GM23338 (cell line): Measurements from ENCODE around the gene GAPVD1. TPM values are rescaled to one million over a fixed set of nuclear protein-coding genes. Genes with fewer than 3 reads are reported as not detected.

Experiments used
- ATAC-seq: fragments of 200-7000 bp; cut with Tn5 transposase; 3 replicates; pipeline ENCODE4 v1.9.1; 2020
- DNase-seq: peaks from one replicate; pipeline ENCODE4 v3.0.0-alpha.2; 2015; ENCODE audit warnings: low spot score
- H2AFZ ChIP-seq: fragments of 200-600 bp; sonication (generic); 2 replicates; pipeline ENCODE4 v1.8.0; 2016; ENCODE audit warnings: antibody characterized with exemption, mild to moderate bottlenecking, moderate library complexity
- H3F3A ChIP-seq: fragments of 200-600 bp; sonication (generic); replicated peaks from 2 replicates; pipeline ENCODE4 v1.8.0; 2017; ENCODE audit warnings: antibody characterized with exemption, mixed run types, low read depth
- H3K27ac ChIP-seq: fragments of 200-600 bp; sonication (generic); 2 replicates; pipeline ENCODE4 v1.6.1; 2016; ENCODE audit warnings: low read depth
- H3K27me3 ChIP-seq: fragments of 200-600 bp; sonication (generic); 2 replicates; pipeline ENCODE4 v1.8.0; 2016; ENCODE audit warnings: mild to moderate bottlenecking, mixed run types, moderate library complexity; ENCODE audit not compliant: insufficient read depth
- H3K36me3 ChIP-seq: fragments of 200-600 bp; sonication (generic); 2 replicates; pipeline ENCODE4 v1.8.0; 2016; ENCODE audit warnings: mild to moderate bottlenecking; ENCODE audit not compliant: insufficient read depth
- H3K4me1 ChIP-seq: fragments of 200-600 bp; sonication (generic); 2 replicates; pipeline ENCODE4 v1.8.0; 2016; ENCODE audit warnings: mild to moderate bottlenecking, moderate library complexity; ENCODE audit not compliant: insufficient read depth
- H3K4me2 ChIP-seq: fragments of 200-600 bp; sonication (generic); 2 replicates; pipeline ENCODE4 v1.7.1; 2017; ENCODE audit warnings: mixed run types
- H3K4me3 ChIP-seq: fragments of 200-600 bp; sonication (generic); 2 replicates; pipeline ENCODE4 v1.6.1; 2016; ENCODE audit warnings: mixed run types
- H3K79me2 ChIP-seq: fragments of 200-600 bp; sonication (generic); replicated peaks from 2 replicates; pipeline ENCODE4 v1.8.0; 2017; ENCODE audit warnings: mild to moderate bottlenecking; ENCODE audit not compliant: insufficient read depth
- H3K9me2 ChIP-seq: fragments of 200-600 bp; sonication (generic); 2 replicates; pipeline ENCODE4 v1.8.0; 2017; ENCODE audit not compliant: insufficient read depth
- H4K20me1 ChIP-seq: fragments of 200-600 bp; sonication (generic); replicated peaks from 2 replicates; pipeline ENCODE4 v1.8.0; 2017; ENCODE audit warnings: mild to moderate bottlenecking; ENCODE audit not compliant: insufficient read depth
- H3K27ac Mint-ChIP-seq: 2 replicates; pipeline ENCODE4 v1.8.0; 2020; ENCODE audit warnings: inconsistent platforms, mild to moderate bottlenecking, moderate library complexity, mixed read lengths
- H3K27me3 Mint-ChIP-seq: 3 replicates; pipeline ENCODE4 v1.8.0; 2022; ENCODE audit warnings: low read depth, mild to moderate bottlenecking, moderate library complexity, mixed read lengths, inconsistent platforms; ENCODE audit not compliant: insufficient read depth, poor library complexity
- H3K36me3 Mint-ChIP-seq: 3 replicates; pipeline ENCODE4 v1.8.0; 2021; ENCODE audit warnings: low read depth, mild to moderate bottlenecking, inconsistent platforms, moderate library complexity, mixed read lengths
- H3K4me1 Mint-ChIP-seq: 3 replicates; pipeline ENCODE4 v1.8.0; 2020; ENCODE audit warnings: mild to moderate bottlenecking, inconsistent platforms, mixed read lengths
- H3K4me3 Mint-ChIP-seq: 3 replicates; pipeline ENCODE4 v1.8.0; 2021; ENCODE audit warnings: moderate library complexity, mild to moderate bottlenecking, inconsistent platforms, mixed read lengths
- H3K9me3 Mint-ChIP-seq: 3 replicates; pipeline ENCODE4 v1.8.0; 2020; ENCODE audit warnings: moderate library complexity, mild to moderate bottlenecking, inconsistent platforms, mixed read lengths
- CREB1 ChIP-seq: fragments of 250-450 bp; sonication (Bioruptor Pico); IDR thresholded peaks from 2 replicates; pipeline ENCODE4 v1.5.0; 2020; ENCODE audit warnings: low read depth, mild to moderate bottlenecking, moderate library complexity
- ETS1 ChIP-seq: IDR thresholded peaks from 2 replicates; pipeline ENCODE4 v1.6.1; 2016; ENCODE audit warnings: antibody characterized with exemption
- EZH2 ChIP-seq: fragments of 200-600 bp; sonication (generic); IDR thresholded peaks from one replicate; pipeline ENCODE4 v1.8.0; 2017; ENCODE audit warnings: antibody characterized with exemption, mild to moderate bottlenecking, low read depth; ENCODE audit not compliant: unreplicated experiment
- EZH2phosphoT487 ChIP-seq: fragments of 200-600 bp; sonication (generic); IDR thresholded peaks from one replicate; pipeline ENCODE4 v1.8.1; 2018; ENCODE audit warnings: antibody characterized with exemption; ENCODE audit not compliant: unreplicated experiment
- JUNB ChIP-seq: IDR thresholded peaks from one replicate; pipeline ENCODE4 v1.6.1; 2016; ENCODE audit warnings: antibody characterized with exemption; ENCODE audit not compliant: unreplicated experiment
- NANOG ChIP-seq: IDR thresholded peaks from 2 replicates; pipeline ENCODE4 v1.6.1; 2016; ENCODE audit warnings: antibody characterized with exemption, borderline replicate concordance
- POLR2AphosphoS5 ChIP-seq: IDR thresholded peaks from 2 replicates; pipeline ENCODE4 v1.6.1; 2016; ENCODE audit warnings: antibody characterized with exemption, low read depth
- polyA plus RNA-seq: library from polyadenylated mRNA; unstranded; fragments of >200 nt; fragmentation: Nextera tagmentation; extraction: Ambion mirVana; gene quantifications from 2 replicates; pipeline ENCODE4 v1.2.1, GENCODE V29; 2016
- total RNA-seq: library from RNA; depleted of rRNA; stranded (reverse); fragments of >200 nt; shearing (Covaris generic); gene quantifications from 2 replicates; pipeline ENCODE4 v1.2.3, GENCODE V29; 2014
- TF ChIP-seq, protein P1 (sequence below): IDR thresholded peaks from one replicate; pipeline ENCODE4 v1.6.1; 2018; ENCODE audit warnings: antibody characterized with exemption; ENCODE audit not compliant: unreplicated experiment

Gene GAPVD1
- total and polyA plus RNA-seq, 2 experiments from 2014 or later = 19.2 to 34.6 TPM

- Histone ChIP-seq H3K36me3 (no peaks in the 10 kb centered on the region), H3K4me3 (no peak overlapping the region), H3K27me3 (no peaks in the 10 kb centered on the region), H3K4me2 (no peak overlapping the region), H2AFZ (no peak overlapping the region), H3K4me1 (no peaks in the 10 kb centered on the region; the same call in 1 of the 2 replicates), H3K9me2 (no peaks in the 10 kb centered on the region), H3K27ac (no peak overlapping the region), H3F3A (no peaks in the 10 kb centered on the region), H4K20me1 (no peaks in the 10 kb centered on the region), H3K79me2 (no peaks in the 10 kb centered on the region)
- no peak for ATAC-seq
- H3K27me3 Mint-ChIP-seq = peaks cover 3% of the 10 kb centered on the region
- H3K27ac Mint-ChIP-seq = no peak overlapping the region
- TF ChIP-seq CREB1 (CRISPR knock-in tag) = no peak
- TF ChIP-seq, protein P1, sequence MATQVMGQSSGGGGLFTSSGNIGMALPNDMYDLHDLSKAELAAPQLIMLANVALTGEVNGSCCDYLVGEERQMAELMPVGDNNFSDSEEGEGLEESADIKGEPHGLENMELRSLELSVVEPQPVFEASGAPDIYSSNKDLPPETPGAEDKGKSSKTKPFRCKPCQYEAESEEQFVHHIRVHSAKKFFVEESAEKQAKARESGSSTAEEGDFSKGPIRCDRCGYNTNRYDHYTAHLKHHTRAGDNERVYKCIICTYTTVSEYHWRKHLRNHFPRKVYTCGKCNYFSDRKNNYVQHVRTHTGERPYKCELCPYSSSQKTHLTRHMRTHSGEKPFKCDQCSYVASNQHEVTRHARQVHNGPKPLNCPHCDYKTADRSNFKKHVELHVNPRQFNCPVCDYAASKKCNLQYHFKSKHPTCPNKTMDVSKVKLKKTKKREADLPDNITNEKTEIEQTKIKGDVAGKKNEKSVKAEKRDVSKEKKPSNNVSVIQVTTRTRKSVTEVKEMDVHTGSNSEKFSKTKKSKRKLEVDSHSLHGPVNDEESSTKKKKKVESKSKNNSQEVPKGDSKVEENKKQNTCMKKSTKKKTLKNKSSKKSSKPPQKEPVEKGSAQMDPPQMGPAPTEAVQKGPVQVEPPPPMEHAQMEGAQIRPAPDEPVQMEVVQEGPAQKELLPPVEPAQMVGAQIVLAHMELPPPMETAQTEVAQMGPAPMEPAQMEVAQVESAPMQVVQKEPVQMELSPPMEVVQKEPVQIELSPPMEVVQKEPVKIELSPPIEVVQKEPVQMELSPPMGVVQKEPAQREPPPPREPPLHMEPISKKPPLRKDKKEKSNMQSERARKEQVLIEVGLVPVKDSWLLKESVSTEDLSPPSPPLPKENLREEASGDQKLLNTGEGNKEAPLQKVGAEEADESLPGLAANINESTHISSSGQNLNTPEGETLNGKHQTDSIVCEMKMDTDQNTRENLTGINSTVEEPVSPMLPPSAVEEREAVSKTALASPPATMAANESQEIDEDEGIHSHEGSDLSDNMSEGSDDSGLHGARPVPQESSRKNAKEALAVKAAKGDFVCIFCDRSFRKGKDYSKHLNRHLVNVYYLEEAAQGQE = no peak
- TF ChIP-seq ETS1 = no peak
- TF ChIP-seq POLR2AphosphoS5 = no peak
- TF ChIP-seq JUNB = no peak
- no peak for TF ChIP-seq EZH2phosphoT487
- no peak for DNase-seq
- H3K36me3 Mint-ChIP-seq = no peaks in the 10 kb centered on the region
- no peak overlapping the region for H3K4me3 Mint-ChIP-seq
- peaks cover 6% of the 10 kb centered on the region for H3K4me1 Mint-ChIP-seq
- H3K9me3 Mint-ChIP-seq = no peaks in the 10 kb centered on the region; the same call in 2 of the 3 replicates
Measured at GRCh38 chr9:125380406-125380805, 118.8 kb downstream of the GAPVD1 start.

DNA sequence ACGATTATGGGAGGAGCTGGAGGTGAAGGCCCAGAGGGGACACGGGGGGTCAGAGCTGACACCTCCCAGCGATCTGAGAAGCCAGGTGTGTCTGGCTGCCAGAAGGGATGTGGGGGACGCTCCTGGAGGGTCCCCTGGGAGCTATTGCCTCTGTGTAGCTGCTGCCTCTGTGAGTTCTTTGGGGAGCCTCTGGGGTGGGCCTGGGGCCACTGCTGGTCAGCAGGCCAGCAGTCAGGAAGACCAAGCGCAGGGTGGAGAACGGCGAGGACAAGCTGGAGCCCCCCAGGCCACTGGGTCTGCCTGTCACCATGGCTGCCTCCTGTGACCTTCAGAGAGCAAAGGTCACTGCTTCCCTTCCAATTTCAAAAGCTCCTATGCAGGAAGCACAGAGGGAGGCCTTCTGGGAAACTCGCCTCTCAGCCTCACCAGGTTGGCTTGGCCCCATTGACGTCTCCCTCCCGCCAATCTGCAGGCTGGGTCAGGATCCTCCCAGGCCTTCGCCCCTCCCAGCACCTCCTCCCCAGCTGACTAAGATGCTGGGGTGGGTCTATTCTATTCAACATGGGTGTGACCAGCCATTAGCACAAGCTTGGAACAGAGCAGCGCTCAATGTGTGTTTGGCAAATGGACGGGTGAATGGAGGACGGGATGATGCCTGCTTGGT, 126.4 kb downstream of the GAPVD1 start:
- Histone ChIP-seq H2AFZ (no peak overlapping the region), H4K20me1 (no peaks in the 10 kb centered on the region), H3K27me3 (peaks cover 15% of the 10 kb centered on the region; the same call in 1 of the 2 replicates), H3K4me2 (no peak overlapping the region), H3K4me1 (no peaks in the 10 kb centered on the region), H3F3A (no peaks in the 10 kb centered on the region), H3K27ac (no peak overlapping the region), H3K4me3 (no peak overlapping the region), H3K9me2 (no peaks in the 10 kb centered on the region), H3K36me3 (no peaks in the 10 kb centered on the region), H3K79me2 (no peaks in the 10 kb centered on the region)
- no peak overlapping the region for H3K4me3 Mint-ChIP-seq
- no peak for ATAC-seq
- H3K9me3 Mint-ChIP-seq = no peaks in the 10 kb centered on the region; the same call in 2 of the 3 replicates
- no peaks in the 10 kb centered on the region for H3K36me3 Mint-ChIP-seq
- no peak for DNase-seq
- peaks cover 12% of the 10 kb centered on the region for H3K27me3 Mint-ChIP-seq
- H3K27ac Mint-ChIP-seq = no peak overlapping the region
- peaks cover 14% of the 10 kb centered on the region for H3K4me1 Mint-ChIP-seq
- TF ChIP-seq POLR2AphosphoS5 = no peak
- TF ChIP-seq JUNB = no peak
- TF ChIP-seq, protein P1 = no peak
- TF ChIP-seq EZH2 = no peak
- TF ChIP-seq NANOG = no peak
